A673 (cell line): Measurements from ENCODE around the gene RPL38. TPM values are rescaled to one million over a fixed set of nuclear protein-coding genes. Genes with fewer than 3 reads are reported as not detected.

Experiments used
- BruUV-seq: library from RNA; stranded (reverse); fragments of 400-500 nt; replicated peaks from 2 replicates; lab custom pipeline; 2021; lab: Mats Ljungman, UMichigan
- CTCF ChIA-PET: fragments of 300-600 bp; sonication (Branson Sonifier 250); formaldehyde crosslinking; loops from one replicate; lab custom pipeline; 2022; ENCODE audit warnings: antibody characterized with exemption; lab: Charles Lee
- POLR2A ChIA-PET: fragments of 300-600 bp; sonication (Branson Sonifier 250); formaldehyde crosslinking; loops from one replicate; lab custom pipeline; 2022; ENCODE audit warnings: antibody characterized with exemption; ENCODE audit not compliant: low non-redundant PET; lab: Charles Lee
- DNase-seq: peaks from one replicate; pipeline ENCODE4 v3.0.0-alpha.2; 2015; ENCODE audit warnings: low spot score
- H3K27ac ChIP-seq: fragments of 200-600 bp; sonication (generic); 2 replicates; pipeline ENCODE4 v1.5.1; 2016; ENCODE audit warnings: mixed run types, low read depth, mild to moderate bottlenecking, mixed read lengths, antibody characterized with exemption, low read length; ENCODE audit not compliant: poor library complexity, severe bottlenecking
- H3K27me3 ChIP-seq: fragments of 200-600 bp; sonication (generic); replicated peaks from 2 replicates; pipeline ENCODE4 v1.6.1; 2017; ENCODE audit warnings: mixed run types, low read depth, mild to moderate bottlenecking, mixed read lengths, antibody characterized with exemption, low read length; ENCODE audit not compliant: insufficient read depth, poor library complexity
- H3K36me3 ChIP-seq: fragments of 200-600 bp; sonication (generic); 2 replicates; pipeline ENCODE4 v1.6.1; 2016; ENCODE audit warnings: mixed run types, mild to moderate bottlenecking, mixed read lengths, antibody characterized with exemption, low read length; ENCODE audit not compliant: insufficient read depth, poor library complexity, severe bottlenecking
- H3K4me1 ChIP-seq: fragments of 200-600 bp; sonication (generic); 2 replicates; pipeline ENCODE4 v1.6.1; 2017; ENCODE audit warnings: mixed run types, mild to moderate bottlenecking, mixed read lengths, antibody characterized with exemption, low read length; ENCODE audit not compliant: insufficient read depth, poor library complexity, severe bottlenecking
- H3K4me3 ChIP-seq: fragments of 200-600 bp; sonication (generic); 2 replicates; pipeline ENCODE4 v1.5.1; 2016; ENCODE audit warnings: low read depth, mixed run types, mild to moderate bottlenecking, mixed read lengths, low read length; ENCODE audit not compliant: poor library complexity, severe bottlenecking
- H3K9me3 ChIP-seq: fragments of 200-600 bp; sonication (generic); 2 replicates; pipeline ENCODE4 v1.6.1; 2016; ENCODE audit warnings: mixed run types, low read depth, mild to moderate bottlenecking, mixed read lengths, antibody characterized with exemption, low read length; ENCODE audit not compliant: poor library complexity, severe bottlenecking
- CTCF ChIP-seq: fragments of 300-800, 200-600 bp; sonication (generic); conservative IDR thresholded peaks from 2 replicates; pipeline ENCODE4 v1.5.1; 2017; ENCODE audit warnings: low read depth, mild to moderate bottlenecking, antibody characterized with exemption, low read length, moderate library complexity, mixed read lengths
- EZH2 ChIP-seq: fragments of 200-600 bp; sonication (generic); IDR thresholded peaks from 2 replicates; pipeline ENCODE4 v1.6.1; 2017; ENCODE audit warnings: borderline replicate concordance, low read depth, mild to moderate bottlenecking, mixed read lengths, antibody characterized with exemption, low read length; ENCODE audit not compliant: poor library complexity, severe bottlenecking
- intact Hi-C: fragments of 100-400 bp; cut with micrococcal nuclease; formaldehyde crosslinking; loops from one replicate; pipeline ENCODE4 v1.10.0; 2022; ENCODE audit not compliant: unreplicated experiment
- total RNA-seq: library from RNA; stranded (reverse); gene quantifications from 2 replicates; pipeline ENCODE4 v1.2.3, GENCODE V29; 2021

RPL38 gene
- total RNA-seq, 1 experiment from 2014 or later: 996 TPM

- no peak for TF ChIP-seq CTCF
- no peak for TF ChIP-seq EZH2
- CTCF ChIA-PET: no interaction called here
- POLR2A ChIA-PET: no interaction called here
- no peaks in the 10 kb centered on the region for H3K4me1 ChIP-seq
- no peak for DNase-seq
- no peaks in the 10 kb centered on the region for H3K27me3 ChIP-seq
- H3K4me3 ChIP-seq: no peak overlapping the region
- no peak overlapping the region for H3K27ac ChIP-seq
- H3K36me3 ChIP-seq: no peaks in the 10 kb centered on the region
- no TSS peak for BruUV-seq
- intact Hi-C loops: no loop called here
- H3K9me3 ChIP-seq: no peaks in the 10 kb centered on the region
Observed at GRCh38 chr17:74222399-74222798, 18.9 kb downstream of the RPL38 start.

- Histone ChIP-seq H3K36me3 (no peaks in the 10 kb centered on the region), H3K9me3 (no peaks in the 10 kb centered on the region), H3K4me1 (no peaks in the 10 kb centered on the region), H3K27me3 (no peaks in the 10 kb centered on the region), H3K27ac (no peak overlapping the region), H3K4me3 (no peak overlapping the region)
- POLR2A ChIA-PET: no interaction called here
- intact Hi-C loops: no loop called here
- CTCF ChIA-PET: no interaction called here
- BruUV-seq: no TSS peak
- DNase-seq: no peak
- TF ChIP-seq EZH2 (no peak), CTCF (no peak)
Observed at GRCh38 chr17:74223901-74224300, 20.4 kb downstream of the RPL38 start.

- TF ChIP-seq CTCF: no peak
- TF ChIP-seq EZH2: no peak
- intact Hi-C loops: no loop called here
- Histone ChIP-seq H3K4me3 (no peak overlapping the region), H3K36me3 (no peaks in the 10 kb centered on the region), H3K27me3 (no peaks in the 10 kb centered on the region), H3K27ac (no peak overlapping the region), H3K4me1 (no peaks in the 10 kb centered on the region), H3K9me3 (no peaks in the 10 kb centered on the region)
- ChIA-PET CTCF (no interaction called here), POLR2A (no interaction called here)
- no peak for DNase-seq
- no TSS peak for BruUV-seq
Observed at GRCh38 chr17:74224959-74225725, 21.7 kb downstream of the RPL38 start.
